ENCODE data around the gene MTA1.

Gene MTA1

DNA sequence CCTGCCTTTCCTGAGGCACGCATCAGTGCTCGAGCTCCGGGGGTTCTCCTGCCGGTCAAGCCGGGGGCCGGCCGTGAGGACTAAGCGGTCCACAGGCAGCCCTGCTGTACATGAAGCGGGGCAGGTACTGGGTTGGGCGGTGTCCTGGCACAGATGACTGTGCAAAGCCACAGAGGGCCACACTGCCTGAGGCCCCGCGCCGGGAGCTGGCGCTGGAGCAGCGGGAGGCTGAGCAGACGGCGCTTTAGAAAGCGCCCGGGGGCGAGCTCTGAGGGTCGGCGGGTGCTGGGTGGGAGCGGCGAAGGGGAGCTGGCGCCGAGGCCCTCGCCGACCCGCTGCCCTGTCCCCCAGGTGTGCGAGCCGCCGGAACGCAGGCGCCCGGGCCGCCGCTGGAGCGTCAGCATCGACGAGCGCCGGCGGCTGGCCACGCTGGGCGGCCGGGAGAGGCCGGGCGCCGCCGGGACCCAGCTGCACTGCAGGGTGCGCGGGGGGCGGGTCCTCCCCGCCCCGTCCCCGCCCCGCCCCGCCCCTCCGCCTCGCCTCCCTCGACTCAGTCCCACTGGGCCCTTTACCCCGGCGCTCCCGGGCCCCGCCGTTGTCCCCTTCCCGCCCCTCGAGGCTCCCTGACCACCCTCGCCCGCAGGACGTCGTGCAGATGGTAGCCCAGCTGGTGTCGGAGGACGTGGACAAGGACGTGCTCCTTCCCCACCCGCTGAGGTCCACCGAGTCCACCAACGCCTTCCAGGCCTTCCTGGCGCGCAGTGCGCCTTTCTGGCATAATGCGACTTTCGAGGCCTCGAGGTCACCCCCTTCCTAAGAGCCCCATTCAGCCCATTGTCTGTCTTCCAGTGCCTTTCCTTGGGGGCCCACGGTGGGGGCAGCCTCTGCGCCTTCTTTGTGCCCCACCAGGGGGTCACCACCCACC is 8.3 kb upstream of the MTA1 start:
- DNase-seq = peak; percentile 47

GRCh38 chr14:105411985-105412770 is 7.4 kb upstream of the MTA1 start:
- no peak for DNase-seq

DNA sequence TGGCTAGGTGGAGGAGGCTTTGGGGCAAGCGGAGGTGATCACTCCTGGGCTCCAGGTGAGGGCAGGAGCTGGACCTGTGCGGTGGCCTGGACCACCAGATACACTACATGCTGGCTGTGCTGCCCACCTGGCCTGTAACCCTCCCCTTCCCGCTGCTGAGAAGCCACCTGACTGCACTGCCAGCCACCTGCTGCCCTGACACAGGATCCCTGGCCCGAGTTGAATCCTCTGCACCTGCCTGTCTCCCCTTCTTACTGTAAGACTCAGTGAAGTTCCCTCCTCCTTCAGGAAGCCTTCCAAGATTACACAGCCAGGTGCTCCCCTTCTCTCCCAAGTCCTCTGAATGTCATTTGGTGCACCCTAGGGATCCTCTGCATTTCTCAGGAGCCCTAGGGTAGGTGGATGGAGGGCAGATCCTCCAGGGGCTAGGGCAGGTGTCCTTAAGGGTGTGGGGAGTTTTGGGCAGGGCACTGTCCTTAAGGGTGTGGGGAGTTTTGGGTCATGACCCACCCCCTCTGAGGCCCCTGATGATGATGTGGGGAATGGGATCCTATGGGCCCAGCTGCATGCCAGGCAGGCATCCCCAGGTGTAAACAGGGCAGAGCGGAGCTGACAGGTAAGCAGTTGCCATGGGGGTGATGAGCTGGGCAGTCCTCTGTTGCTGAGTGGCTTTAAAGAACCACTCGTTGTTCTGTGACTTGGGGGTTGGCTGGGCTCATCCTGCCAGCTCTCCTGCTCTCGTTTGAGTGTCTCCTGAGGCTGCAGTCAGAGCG is 6.7 kb upstream of the MTA1 start:
- DNase-seq = no peak

DNA sequence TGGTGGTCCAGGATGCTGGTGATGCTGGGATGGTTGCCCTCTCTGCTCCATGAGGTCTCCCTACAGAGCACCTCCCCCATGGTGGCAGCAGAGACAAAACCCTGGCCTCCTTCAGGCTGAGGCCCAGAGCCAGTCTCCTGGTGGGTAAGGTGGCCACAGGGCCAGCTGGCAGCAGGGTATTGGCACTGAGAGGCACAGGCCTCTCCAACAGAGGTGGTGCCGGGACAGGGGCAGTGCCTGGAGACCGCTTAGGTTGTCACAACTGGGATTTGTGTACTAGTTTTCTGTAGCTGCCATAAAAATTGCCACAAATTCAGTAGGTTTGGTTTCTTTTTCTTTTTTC is 6.1 kb upstream of the MTA1 start:
- no peak for DNase-seq

- DNase-seq = peak; percentile 74
Measured at GRCh38 chr14:105414456-105415371, 4.9 kb upstream of the MTA1 start.

DNA sequence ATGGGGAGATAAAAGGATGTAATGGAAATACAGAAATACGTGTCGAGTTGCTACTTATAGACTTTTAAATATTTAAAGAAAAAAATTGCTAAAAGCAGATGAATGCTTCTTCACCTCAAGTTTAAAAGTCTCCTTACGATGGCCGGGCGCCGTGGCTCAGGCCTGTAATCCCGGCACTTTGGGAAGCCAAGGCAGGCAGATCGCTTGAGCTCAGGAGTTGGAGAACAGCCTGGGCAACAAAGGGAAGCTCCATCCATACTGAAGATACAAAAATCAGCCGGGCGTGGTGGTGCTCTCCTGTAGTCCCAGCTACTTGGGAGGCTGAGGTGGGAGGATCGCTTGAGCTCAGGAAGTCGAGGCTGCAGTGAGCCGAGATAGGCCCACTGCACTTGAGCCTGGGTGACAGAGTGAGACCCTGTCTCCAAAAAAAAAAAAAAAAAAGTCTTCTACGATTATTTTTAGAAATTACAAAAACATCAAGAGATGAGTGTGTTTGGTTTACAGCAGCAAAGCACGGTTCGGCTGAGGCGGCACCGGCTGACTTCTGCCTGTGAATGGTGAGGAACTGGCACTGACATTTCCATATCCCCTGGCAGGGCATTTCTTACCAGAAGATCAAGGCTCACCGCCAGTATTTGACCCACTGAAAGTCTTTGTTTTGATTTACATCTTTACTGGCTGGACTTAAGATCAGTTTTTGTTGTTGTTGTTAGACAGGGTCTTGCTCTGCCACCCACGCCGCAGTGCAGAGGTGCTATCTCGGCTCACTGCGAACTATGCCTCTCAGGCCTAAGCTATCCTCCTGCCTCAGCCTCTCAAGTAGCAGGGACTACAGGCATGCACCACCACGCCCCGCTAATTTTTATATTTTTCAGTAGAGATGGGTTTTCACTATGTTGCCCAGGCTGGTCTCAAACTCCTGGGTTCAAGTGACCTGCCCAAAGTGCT is 3.9 kb upstream of the MTA1 start:
- no peak for DNase-seq

- no peak for DNase-seq
Measured at GRCh38 chr14:105416671-105417070, 3.0 kb upstream of the MTA1 start.

GRCh38 chr14:105417690-105418121 is 1.9 kb upstream of the MTA1 start:
- no peak for DNase-seq

- no peak for DNase-seq
Measured at GRCh38 chr14:105418269-105419194, 1.1 kb upstream of the MTA1 start.

DNA sequence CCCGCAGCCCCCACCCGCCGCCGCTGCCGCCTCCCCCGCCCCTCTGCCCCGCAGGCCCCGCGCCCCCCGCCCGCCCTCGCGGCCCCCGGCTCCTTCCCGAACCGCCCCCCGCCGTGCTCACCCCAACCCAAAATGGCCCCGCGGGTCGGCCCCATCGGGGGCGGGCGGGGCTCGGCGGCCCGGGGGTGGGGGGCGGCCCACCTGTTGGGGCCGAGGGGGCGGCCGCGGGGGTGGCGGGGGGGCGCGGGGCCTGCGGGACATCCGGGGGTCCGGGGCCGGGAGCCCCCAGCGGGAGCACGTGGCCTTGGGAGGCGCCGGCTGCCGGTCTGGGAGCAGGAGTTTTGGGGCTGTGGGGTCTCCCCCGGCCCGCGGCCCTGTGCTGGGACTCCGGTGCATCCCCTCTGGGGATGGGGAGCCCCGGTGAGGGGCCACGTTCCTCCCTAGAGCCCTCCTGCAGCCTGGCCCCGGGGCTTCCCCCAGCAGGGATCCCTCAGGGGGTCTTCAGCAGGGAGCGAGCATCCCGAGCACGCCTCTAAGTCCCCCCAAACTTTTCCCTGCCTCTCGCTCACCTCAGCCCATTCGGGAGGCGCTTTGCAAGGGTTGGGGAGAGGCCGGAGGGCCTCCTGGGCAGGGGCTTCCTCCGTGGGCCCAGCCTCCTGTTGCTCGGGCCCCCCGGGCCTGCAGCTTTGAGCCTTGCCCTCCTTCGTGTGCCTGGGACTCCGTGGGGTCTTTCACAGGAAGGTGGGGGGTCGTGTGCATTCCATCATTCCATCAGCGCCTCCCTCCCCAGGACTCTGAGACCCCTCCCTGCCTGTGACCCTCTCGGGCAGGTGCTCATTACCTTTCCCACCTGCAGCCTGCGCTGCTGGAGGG is 710 bp downstream of the MTA1 start:
- DNase-seq = no peak

DNA sequence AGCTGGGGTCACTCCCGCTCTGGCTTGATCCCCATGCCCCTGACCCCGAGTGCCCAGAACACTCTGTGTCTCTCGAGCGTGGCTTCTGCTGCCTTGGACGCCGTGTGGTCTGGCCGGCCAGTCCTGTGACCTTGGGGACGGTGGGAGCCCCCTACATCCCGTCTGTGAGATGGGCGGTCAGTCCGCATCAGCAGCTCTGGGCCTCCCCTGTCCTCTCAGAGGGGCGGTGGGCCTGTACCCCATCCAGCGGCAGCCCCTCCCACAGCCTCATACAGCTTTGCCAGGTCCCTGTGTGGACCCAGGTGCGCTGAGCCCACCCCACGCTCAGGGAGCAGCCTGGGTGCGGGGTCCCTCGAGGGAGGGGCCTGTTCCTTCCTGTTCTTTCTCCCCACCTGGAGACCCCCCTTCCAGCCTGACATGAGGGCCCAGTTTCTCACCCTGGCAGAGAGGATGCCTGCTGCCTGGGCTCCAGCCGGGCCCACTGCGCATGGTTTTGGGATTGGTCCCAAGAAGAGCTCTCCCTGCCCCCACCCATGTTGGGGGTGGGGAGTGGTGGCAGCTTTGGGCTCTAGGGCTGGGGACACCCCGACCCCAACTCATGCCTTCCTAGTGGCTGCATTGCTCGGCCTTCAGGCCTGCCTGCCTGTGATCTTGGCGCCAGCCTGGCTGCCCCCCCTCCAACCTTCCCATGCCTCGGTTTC is 1.5 kb downstream of the MTA1 start:
- DNase-seq = no peak

- no peak for DNase-seq
Measured at GRCh38 chr14:105421723-105422615, 2.3 kb downstream of the MTA1 start.

GRCh38 chr14:105422695-105423487 is 3.3 kb downstream of the MTA1 start:
- no peak for DNase-seq

DNA sequence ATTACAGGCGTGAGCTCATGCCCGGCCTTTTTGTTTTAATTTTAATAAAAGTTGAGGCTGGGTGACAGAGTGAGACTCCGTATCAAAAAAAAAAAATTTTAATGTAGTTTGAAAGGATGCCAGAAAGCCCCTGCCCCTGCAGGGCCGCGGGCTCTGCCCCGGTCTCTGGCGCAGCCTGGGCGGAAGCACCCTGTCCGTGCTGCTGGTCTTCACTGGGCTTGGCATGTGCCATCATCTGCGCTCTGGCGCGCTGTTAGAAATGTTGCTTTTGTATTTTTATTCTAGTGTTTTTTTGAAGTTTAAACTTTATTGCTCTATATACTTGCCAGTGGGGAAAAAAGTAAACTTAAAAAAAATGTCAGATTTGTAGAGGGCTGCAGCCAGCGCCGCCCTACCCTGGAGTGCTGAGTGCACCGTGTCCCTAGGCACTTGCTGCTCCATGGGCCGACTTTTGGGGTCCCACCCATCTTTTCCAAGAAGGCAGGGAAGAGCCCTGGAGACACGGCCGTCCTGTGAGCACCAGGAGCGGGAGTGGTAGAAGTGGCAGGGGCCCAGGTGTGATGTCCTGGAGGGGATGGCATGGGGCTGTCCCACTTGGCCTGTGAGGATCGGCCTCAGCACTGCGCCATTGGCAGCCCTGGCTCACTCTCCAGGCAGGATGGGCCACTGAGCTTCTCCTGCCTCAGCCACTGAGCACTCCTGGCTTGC is 4.0 kb downstream of the MTA1 start:
- DNase-seq = no peak

DNA sequence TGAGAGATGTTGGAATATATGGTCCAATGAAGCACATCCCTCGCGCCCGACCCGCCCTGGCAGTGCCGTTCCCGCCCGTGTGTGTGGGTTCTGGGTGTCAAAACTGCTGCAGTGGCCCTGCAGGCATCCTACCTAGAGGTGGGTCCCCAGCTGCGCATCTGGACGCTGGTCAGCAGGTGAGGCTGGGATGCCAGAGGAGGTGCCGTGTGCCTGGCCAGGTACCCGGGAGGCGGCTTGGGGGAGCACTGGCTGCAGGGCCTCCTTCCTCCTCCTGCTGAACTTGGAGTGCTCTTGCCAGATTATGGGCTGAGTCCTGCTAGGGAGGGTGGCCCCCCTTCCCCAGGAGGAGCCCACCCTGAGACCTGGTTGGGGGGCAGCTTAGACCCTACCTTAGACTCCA is 5.2 kb downstream of the MTA1 start:
- DNase-seq = no peak

Measured in fibroblast of skin of scalp (primary cell).